HG03159 (cell line): Measurements from ENCODE around the gene COPS7B.
A peak's percentile ranks its signal among the peaks of the same experiment; 100 is the strongest.

Source experiments
- ATAC-seq: cut with Tn5 transposase; IDR thresholded peaks from one replicate; pipeline ENCODE4 v1.9.1; 2021; ENCODE audit warnings: mild to moderate bottlenecking, moderate library complexity; ENCODE audit not compliant: unreplicated experiment

The COPS7B gene

DNA sequence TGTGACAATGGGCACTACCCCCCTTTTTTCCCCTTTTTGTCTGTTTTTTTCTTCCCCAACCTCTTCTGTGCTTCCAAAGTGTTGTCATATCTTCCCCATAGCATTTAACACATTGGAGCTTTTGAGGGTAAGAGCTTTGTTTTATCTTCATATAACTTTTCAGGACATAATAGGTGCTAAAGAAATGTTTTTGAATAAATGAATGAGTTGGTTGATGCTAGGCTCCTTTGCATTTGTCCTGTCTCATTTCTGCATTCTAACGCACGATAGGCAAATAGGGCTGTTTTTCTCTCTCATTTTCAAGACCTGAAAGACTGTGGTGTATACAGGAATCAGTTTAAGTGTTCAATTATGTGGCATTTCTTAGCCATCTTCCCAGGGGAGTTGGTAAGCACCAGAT, 832 bp upstream of the COPS7B start:
- no peak for ATAC-seq

DNA sequence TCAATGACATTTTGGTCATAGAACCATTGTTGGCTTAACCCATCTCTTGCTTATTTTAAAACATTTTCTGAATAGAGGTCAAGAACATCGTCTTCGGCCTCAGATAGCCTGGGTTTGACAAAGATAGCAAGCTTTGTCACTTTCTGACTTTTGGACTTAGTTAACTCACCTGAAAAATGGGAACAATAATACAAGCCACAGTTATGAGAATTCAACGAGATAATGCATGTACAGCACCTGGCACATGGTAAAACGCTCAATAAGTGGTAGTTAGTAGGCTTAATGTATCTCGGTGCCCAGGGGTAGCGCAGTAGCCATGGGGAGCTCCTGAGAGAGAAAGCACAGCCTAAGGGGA, 446 bp upstream of the COPS7B start:
- peak; percentile 1 for ATAC-seq

- ATAC-seq: no peak
Measured at GRCh38 chr2:231786917-231787292, 660 bp downstream of the COPS7B start.

- no peak for ATAC-seq
Measured at GRCh38 chr2:231791107-231791506, 4.9 kb downstream of the COPS7B start.

DNA sequence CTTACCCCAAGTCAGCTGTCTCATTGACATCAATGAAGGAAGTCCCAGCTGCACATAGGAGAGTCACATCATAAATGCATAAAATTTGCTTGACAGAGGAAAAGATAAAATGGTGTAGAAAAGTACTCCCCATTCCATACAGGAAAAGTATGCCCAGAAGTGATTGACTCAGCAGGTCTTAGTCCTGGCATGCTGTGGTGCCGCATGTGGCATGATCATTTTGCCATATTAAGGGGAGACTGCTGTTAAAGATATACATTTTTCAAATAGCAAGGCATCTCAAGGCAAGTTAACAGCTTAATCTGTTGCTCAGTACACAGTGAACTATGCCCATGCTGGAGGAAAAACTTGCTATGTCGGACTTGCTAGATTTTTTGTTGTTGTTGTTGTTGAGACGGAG, 8.1 kb downstream of the COPS7B start:
- ATAC-seq: no peak

DNA sequence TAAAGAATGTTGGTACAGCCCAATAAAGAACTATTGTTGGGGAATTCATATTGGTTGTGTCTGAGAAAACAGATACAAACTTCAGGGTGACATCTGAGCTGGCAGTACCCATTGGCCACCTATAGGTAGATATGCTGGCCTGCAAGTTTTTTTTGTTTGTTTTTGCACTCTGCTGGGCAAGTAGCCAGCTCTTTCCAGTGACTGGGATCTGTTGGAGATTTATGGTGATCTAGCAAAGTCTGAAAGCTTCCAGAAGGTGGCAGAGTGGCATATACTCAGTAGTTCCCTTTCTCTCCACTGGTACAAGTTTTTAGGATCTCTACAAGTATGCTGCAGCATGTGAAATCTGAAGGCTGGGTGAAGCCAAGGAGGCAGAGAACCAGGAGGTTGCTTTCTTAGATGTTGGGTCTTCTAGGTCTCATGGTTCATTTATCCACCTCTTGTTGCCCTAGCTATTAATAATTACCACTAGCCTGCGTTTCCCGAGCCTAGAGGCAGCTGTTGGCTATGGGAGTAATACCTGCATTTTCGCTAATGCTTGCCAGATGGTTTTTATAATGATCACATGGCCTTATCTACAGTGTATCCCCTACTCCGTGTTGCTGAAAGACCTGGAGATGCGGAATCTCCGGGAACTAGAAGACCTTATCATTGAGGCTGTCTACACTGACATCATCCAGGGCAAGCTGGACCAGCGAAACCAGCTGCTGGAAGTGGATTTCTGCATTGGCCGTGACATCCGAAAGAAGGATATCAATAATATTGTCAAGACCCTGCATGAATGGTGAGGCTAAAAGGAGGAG, 9.5 kb downstream of the COPS7B start:
- no peak for ATAC-seq

DNA sequence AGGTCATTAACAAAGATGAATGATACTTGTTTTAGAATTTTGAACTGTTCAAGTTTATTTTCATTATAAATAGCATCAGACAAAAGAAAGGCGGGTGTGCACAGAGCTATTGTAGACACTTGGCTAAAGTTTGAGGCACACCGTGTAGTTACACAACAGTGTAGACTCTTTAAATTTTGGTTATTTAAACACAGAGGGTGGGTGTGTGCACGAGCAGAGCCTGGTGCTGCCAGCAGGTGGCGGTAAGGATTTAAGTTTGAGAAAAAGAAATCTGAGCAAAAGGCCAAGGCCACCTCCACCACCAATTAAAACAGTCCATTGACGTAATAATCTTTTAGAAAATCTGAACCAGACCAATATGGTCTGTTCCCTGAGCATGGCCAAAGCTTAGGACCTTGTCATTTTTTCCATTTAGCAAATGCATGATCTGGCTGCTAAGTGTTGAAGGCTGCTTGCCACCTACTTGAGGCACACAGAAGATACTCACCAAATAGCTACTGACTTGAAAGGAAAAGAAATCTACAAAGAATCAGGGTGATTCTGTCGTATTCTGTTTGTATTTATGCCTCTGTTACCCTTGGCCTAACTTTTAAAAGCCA, 14.3 kb downstream of the COPS7B start:
- ATAC-seq: no peak

- ATAC-seq: no peak
Measured at GRCh38 chr2:231803501-231804138, 17.4 kb downstream of the COPS7B start.

DNA sequence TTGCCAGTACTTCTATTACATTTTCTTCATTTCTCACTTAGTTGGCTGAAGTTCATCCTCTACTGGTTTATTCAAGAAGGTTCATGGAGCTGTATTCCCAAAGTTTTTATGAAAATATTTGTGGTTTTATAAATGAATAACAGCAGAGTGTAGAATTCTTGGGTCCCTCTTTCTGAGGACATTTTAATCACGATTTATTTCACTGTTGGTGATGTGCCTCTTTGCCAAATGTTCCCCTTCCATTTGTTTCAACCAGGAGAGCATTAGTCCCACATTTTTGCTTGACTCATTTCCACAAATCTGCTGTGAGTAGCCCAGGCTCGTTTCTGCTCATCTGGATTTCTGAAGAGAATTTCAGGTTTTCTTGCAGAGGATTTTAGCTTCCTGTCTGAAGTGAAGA, 20.8 kb downstream of the COPS7B start:
- ATAC-seq: no peak

DNA sequence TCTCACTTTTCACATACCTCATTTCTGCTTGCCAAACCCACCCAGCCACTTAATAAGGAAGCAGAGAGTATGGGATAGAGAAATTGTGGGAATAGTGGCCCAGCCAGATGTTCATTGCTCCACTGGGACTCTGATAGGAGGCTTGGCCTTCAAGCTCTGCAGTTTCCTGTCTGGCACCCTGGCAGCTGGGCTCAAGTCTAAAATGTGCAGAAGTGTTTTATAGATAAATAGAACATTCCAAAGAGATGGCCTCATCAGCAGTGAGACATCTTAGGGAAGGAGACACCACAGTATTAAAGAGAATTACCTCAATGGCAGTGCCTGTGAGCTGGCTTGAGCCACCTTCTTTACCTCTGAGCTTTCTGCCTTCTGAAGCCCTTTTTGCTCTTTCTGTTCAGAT, 24.7 kb downstream of the COPS7B start:
- no peak for ATAC-seq

DNA sequence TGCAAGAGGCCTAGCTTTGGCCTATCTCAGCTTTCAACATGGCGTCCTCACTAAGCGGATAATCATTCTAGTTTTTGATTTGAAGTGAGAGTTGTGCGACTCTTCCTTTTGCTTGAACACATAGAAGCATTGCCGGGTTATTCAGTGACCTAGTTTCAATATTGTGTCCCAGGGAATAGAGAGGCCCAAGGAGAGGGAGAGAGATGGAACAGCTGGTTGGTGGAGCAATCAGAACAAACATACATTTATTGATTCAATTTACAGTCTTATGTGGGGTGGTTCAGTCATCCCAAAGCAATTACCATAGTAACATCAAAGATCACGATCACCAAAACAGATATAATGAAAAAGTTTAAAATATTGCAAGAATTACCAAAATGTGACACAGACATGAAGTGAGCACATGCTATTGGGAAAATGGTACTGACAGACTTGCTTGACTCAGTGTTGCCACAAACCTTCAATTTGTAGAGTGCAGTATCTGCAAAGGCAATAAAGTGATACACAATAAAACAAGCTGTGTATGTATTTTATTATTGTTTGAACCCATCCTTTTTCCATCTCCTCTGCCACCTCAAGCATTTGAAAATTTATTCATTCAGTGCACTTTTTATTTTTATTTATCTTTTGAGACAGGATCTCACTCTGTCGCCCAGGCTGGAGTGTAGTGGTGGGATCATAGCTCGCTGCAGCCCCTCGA, 30.2 kb downstream of the COPS7B start:
- no peak for ATAC-seq

GRCh38 chr2:231819447-231820042, 33.3 kb downstream of the COPS7B start:
- no peak for ATAC-seq

- ATAC-seq: no peak
Measured at GRCh38 chr2:231820786-231821303, 34.6 kb downstream of the COPS7B start.

- ATAC-seq: no peak
Measured at GRCh38 chr2:231821908-231822307, 35.7 kb downstream of the COPS7B start.

GRCh38 chr2:231853105-231853504, 66.9 kb downstream of the COPS7B start:
- ATAC-seq: no peak

DNA sequence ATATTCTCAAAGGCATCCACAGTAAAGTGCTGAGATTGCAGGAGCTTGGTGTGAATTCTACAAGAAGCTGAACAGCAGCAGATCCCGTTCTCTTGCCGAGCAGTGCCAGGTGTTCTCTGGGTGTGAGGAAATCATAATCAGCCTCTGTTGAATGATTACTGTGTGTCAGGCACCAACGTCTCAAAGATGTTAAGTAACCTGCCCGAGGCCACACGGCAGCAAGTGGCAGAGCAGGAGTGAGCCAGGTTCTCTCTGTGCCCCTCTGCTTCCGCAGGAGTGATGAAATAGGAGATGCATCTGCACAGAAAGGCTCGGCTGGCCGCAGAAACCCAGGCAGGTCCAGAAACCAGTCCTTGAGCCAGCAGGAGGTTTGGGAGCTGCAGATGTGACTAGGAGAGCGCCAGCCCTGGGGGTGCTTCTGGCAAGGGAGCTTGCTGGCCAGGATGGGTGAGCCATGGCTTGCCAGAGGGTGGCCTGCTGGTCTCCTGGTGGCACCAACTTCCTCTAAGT, 68.4 kb downstream of the COPS7B start:
- no peak for ATAC-seq

DNA sequence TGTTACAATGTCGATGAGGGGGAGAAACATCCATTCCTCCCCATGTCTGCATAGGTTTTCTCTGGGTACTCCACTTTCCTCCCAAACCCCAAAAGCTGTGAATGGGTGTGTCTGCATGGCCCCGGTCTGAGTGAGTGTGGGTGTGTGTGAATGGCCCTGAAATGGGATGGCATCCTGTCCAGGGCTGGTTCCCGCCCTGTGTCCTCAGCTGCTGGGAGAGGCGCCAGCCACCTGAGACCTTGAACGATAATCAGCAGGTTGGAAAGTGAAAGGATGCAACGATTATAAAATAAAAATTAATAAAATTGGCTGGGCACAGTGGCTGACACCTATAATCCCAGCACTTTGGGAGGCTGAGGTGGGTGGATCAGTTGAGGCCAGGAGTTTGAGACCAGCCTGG, 70.7 kb downstream of the COPS7B start:
- ATAC-seq: no peak
